ENCODE results near the gene CCDC30.
A peak's percentile ranks its signal among the peaks of the same experiment; 100 is the strongest.
"Not testable (repeated sequence)": the region's sequence is repeated elsewhere in the genome, so short reads cannot be mapped to it uniquely, and the experiment has no call there.

The CCDC30 gene

DNA sequence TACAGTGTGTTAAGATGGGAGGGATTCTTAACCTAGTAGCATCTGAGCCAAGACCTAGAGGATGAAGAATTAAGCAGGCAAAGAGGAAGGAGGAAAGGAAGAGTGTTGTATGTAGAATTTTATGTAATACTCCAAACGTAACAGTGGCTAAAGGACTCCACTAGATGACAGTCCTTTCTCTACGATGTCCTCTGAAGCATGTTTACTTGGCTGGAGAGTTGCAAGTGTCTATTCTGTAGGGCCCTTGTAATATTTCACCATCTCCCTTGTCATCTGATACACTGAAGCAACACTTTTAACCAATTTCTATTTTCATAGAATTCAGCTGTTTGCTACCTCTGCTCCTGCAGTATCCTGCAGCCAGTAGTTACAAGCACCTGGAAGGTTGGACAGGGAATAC is 217.0 kb downstream of the CCDC30 start:
- no peak overlapping the region for H3K4me3 ChIP-seq (ENCODE audit: low read length)
- no peak for DNase-seq (ENCODE audit: low read depth, low spot score)

DNA sequence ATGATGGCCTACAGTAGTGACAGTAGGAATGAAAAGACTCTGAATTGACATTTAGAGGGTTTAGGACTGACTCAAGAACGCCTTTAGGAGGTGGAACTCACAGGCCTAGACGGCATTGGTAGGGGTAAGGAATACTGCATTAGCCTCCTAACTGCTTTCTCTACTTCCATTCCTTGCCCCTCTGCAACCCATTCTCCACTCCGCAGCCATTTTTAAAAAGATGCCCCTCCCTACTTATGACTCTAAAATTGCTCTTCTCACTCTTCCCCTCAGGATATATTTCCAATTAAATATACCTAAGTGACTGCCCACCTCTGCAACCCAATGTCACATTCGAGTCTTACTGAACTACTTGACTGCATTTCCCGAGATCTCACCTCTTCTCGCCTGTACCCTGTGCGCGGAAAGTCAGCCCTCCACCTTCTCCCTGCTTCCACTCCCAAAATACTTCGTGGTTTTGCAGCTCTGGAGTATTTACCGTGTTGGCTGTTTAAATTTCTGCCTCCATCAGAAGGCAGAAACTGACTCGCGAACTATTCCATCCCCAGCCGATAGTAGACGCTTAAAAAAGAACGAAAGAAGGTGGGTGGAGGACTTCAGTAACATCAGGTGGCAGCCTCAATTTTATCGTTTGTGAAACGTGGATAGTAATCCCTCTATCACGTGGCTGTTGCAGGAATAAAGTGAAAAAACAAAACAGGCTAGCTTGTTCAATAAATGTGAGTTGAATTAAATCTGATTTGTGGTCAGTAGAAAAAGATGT is 218.0 kb downstream of the CCDC30 start:
- H3K4me3 ChIP-seq (ENCODE audit: low read length), result peak overlapping the region; percentile 90
- peak; percentile 39 for DNase-seq (ENCODE audit: low read depth, low spot score)

GRCh38 chr1:42681741-42682483 is 218.8 kb downstream of the CCDC30 start, which contains the start of gene YBX1:
TSS of gene YBX1 (plus strand) at chr1:42682418. CDS start at chr1:42682566, 148 bp downstream.
- H3K4me3 ChIP-seq (ENCODE audit: low read length), result peak within 1 kb of the TSS; percentile 90

DNA sequence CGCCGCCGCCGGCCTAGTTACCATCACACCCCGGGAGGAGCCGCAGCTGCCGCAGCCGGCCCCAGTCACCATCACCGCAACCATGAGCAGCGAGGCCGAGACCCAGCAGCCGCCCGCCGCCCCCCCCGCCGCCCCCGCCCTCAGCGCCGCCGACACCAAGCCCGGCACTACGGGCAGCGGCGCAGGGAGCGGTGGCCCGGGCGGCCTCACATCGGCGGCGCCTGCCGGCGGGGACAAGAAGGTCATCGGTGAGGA is 219.3 kb downstream of the CCDC30 start:
- not testable (repeated sequence) for DNase-seq (ENCODE audit: low read depth, low spot score)
- peak overlapping the region; percentile 90 for H3K4me3 ChIP-seq (ENCODE audit: low read length)

More at GRCh38 chr1:42681741-42682483, 218.8 kb downstream of the CCDC30 start, which contains the start of gene YBX1:
- peak; percentile 99 for DNase-seq (ENCODE audit: low read depth, low spot score)

GRCh38 chr1:42682739-42683531 is 219.8 kb downstream of the CCDC30 start:
- H3K4me3 ChIP-seq (ENCODE audit: low read length), result peak overlapping the region; percentile 90
- DNase-seq (ENCODE audit: low read depth, low spot score), result peak; percentile 51

DNA sequence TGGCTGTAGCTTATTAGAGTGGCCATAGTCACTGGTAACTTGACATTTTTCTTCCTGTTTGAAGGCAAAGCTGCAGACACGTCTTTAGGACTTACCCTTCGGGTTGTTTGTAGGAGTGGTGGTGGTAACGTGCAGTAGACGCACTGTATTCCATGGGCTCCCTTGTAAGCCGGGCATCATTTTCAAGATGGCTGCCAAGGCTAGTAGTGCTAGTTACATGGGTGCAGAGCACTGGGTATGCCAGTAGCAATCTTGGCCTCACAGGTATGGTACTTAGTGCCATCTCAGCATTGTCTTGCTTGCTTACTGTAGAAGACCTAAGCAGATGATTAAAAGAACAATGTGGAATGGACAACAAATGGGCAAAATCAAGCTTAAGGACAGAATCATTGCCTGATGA is 221.1 kb downstream of the CCDC30 start:
- no peak for DNase-seq (ENCODE audit: low read depth, low spot score)
- peak overlapping the region; percentile 90 for H3K4me3 ChIP-seq (ENCODE audit: low read length)

DNA sequence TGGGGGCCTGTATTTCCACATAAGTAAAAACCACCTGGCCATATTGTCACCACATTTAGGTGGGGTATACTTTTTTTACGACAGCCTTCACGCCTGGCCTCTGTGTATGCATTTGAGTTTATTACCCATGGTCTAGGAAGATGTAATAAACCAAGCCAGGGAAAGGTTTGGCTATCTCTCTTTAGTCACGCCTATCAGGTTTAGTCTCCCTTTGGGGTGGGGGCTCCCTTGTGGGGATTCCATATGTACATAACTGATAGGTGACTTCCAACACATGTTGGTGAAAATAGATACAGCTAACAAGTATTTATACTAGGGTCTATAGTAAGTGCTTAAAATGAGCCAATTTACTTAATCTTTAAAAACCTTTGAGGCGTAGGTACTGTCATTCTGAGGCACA is 223.3 kb downstream of the CCDC30 start:
- H3K4me3 ChIP-seq (ENCODE audit: low read length), result no peak overlapping the region
- DNase-seq (ENCODE audit: low read depth, low spot score), result no peak

DNA sequence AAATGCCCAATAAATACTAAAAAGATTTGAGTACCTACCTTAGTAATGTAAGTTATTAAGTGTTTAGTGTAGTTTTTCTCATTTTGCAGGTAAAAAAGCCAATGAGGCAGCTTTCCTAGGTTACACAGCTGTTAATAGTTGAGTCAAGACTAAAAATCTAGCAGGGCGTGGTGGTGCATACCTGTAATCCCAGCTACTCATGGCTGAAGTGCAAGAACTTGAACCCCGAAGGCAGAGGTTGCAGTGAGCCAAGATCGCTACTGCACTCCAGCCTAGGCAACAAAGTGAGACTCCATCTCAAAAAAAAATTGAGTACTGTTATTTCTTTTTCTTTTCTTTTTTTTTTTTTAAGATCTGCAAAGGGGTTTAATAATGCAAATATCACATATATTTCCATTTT is 226.8 kb downstream of the CCDC30 start:
- no peak overlapping the region for H3K4me3 ChIP-seq (ENCODE audit: low read length)
- DNase-seq (ENCODE audit: low read depth, low spot score), result no peak

- H3K4me3 ChIP-seq (ENCODE audit: low read length), result no peak overlapping the region
- DNase-seq (ENCODE audit: low read depth, low spot score), result no peak
These were observed 227.5 kb downstream of the CCDC30 start for GRCh38 chr1:42690477-42691156.

DNA sequence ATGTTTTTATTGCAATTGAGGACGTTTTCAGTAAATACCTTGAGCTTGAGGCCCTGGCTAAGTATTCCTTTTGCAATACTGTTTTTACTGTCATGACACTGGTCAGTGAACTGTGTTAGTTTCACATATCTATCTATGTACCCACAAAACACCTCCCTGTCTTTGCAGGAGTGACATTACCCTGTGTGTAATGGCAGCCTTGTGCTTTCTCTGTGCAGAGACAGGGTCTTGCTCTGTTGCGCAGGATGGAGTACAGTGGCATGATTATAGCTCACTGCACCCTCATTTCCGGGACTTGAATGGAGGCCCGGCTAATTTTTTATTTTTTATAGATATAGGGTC is 228.0 kb downstream of the CCDC30 start:
- DNase-seq (ENCODE audit: low read depth, low spot score), result no peak
- no peak overlapping the region for H3K4me3 ChIP-seq (ENCODE audit: low read length)

DNA sequence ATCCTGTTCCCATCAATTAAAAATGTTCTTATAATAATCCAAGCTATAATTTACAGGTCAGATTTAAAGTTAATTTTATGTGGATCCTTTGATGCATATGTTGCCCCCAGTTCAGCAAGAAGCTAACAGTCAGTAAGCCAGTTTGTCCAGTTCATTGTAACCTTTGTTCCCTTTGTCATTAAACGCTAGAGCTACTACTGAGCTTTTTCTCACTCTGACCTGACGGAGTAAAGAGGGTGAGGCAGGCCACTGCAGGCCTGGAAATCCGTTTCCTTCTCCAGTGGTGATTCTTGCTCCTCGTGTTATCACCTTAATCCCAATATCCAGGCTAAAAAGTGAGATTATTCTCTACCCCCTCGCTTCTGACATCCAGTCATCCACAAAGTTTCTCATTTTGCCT is 229.4 kb downstream of the CCDC30 start:
- no peak overlapping the region for H3K4me3 ChIP-seq (ENCODE audit: low read length)
- no peak for DNase-seq (ENCODE audit: low read depth, low spot score)

GRCh38 chr1:42692911-42693310 is 229.8 kb downstream of the CCDC30 start:
- H3K4me3 ChIP-seq (ENCODE audit: low read length), result no peak overlapping the region

GRCh38 chr1:42698081-42698813 is 235.2 kb downstream of the CCDC30 start:
- DNase-seq (ENCODE audit: low read depth, low spot score), result no peak
- H3K4me3 ChIP-seq (ENCODE audit: low read length), result no peak overlapping the region

More at GRCh38 chr1:42692911-42693310, 229.8 kb downstream of the CCDC30 start:
- no peak for DNase-seq (ENCODE audit: low read depth, low spot score)

DNA sequence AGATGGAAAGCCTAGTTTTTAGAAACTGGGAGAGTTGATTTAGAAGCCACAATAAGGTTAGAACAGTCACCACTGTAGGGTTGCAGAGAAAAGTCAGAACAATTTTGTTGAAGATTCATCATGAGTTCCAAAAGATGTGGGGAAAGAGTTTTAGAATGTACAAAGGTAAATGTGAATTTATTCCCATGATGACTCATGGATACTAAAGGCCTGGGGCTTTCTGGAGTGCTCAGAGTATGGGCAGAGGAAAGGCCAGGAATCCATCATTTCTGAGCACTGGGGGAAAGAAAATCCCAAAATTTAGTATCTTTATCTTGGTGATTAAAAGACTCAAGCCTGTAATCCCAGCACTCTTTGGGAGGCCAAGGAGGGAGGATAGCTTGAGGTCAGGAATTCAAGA is 236.9 kb downstream of the CCDC30 start:
- no peak for DNase-seq (ENCODE audit: low read depth, low spot score)
- no peak overlapping the region for H3K4me3 ChIP-seq (ENCODE audit: low read length)

DNA sequence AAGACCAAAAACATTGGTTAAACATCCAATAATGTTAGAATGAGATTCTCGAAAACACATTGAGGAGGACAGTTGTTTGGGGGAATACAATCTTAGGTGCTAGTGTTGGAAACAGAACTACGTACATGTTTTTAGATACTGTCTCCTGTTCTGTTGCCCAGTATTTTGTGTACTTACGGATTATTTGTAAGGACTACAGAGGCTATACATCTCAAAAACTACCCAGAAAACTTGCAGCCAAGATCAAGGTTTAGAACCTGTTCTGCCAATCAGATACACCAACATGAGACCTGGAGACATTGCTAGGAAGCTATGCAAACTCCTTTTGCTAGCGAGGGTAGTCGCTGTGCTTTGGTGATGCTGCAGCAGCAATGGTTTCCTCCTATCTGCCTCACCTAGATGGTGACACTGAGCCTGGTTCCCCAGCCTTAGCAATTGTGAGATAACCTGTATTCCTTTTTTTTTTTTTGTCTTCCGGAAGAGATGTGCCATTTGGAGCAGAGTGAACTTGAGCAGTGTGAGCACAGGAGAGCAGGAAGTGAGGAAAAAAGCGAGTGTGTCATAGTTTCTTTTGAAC is 240.9 kb downstream of the CCDC30 start:
- no peak for DNase-seq (ENCODE audit: low read depth, low spot score)
- H3K4me3 ChIP-seq (ENCODE audit: low read length), result no peak overlapping the region

Data from Jurkat, Clone E6-1 (cell line).